GM23338 (cell line): ENCODE data around the gene LAMB3.

Experiments
- CREB1 ChIP-seq: fragments of 250-450 bp; sonication (Bioruptor Pico); IDR thresholded peaks from 2 replicates; pipeline ENCODE4 v1.5.0; 2020; ENCODE audit warnings: low read depth, mild to moderate bottlenecking, moderate library complexity
- CTCF ChIP-seq, 2 experiments: fragments of 200-600 bp in 1 of 2; sonication (generic) in 1 of 2; conservative IDR thresholded peaks; 2 replicates each; pipeline versions ENCODE4 v1.5.1 to v1.6.1; 2016 to 2017; ENCODE audit warnings: antibody characterized with exemption in 2 of 2, low read depth in 2 of 2, mild to moderate bottlenecking in 2 of 2, moderate library complexity in 1 of 2
- EZH2 ChIP-seq: fragments of 200-600 bp; sonication (generic); IDR thresholded peaks from one replicate; pipeline ENCODE4 v1.8.0; 2017; ENCODE audit warnings: antibody characterized with exemption, mild to moderate bottlenecking, low read depth; ENCODE audit not compliant: unreplicated experiment
- JUNB ChIP-seq: IDR thresholded peaks from one replicate; pipeline ENCODE4 v1.6.1; 2016; ENCODE audit warnings: antibody characterized with exemption; ENCODE audit not compliant: unreplicated experiment
- REST ChIP-seq: IDR thresholded peaks from one replicate; pipeline ENCODE4 v1.6.1; 2018; ENCODE audit warnings: antibody characterized with exemption; ENCODE audit not compliant: unreplicated experiment

GRCh38 chr1:209653915-209654351 lies 1.7 kb upstream of the LAMB3 start:
- no peak for TF ChIP-seq CTCF (conservative IDR thresholded peaks at IDR 0.05; ENCODE audit: low read depth in 2 of 2)
- no peak for TF ChIP-seq EZH2
- TF ChIP-seq REST = no peak
- TF ChIP-seq CREB1 (CRISPR knock-in tag) = no peak
- TF ChIP-seq JUNB = no peak
